ENCODE results near the gene DDRGK1. TPM values are rescaled to one million over a fixed set of nuclear protein-coding genes. Genes with fewer than 3 reads are reported as not detected.

Gene DDRGK1
- total and polyA plus RNA-seq, 2 of the 8 experiments (the other 6 are each of a cell fraction or from before 2014, with no cell fraction given) = 29.4 to 42.0 TPM

DNA sequence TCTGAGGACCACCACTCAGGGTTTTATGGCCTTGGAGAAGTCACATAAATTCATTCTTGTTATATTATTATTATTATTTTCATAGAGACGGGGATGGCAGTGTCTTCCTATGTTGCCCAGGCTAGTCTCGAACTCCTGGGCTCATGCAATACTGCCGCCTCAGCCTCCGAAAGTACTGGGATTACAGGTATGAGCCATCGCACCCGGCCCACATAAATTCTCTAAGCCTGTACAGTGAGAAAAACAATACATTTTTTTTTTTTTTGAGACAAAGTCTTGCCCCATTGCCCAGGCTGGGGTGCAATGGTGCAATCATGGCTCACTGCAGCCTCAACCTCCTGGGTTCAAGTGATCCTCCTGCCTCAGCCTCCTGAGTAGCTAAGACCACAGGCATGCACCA lies 44.1 kb downstream of the DDRGK1 start (continued):
- TF ChIP-seq, protein P1, sequence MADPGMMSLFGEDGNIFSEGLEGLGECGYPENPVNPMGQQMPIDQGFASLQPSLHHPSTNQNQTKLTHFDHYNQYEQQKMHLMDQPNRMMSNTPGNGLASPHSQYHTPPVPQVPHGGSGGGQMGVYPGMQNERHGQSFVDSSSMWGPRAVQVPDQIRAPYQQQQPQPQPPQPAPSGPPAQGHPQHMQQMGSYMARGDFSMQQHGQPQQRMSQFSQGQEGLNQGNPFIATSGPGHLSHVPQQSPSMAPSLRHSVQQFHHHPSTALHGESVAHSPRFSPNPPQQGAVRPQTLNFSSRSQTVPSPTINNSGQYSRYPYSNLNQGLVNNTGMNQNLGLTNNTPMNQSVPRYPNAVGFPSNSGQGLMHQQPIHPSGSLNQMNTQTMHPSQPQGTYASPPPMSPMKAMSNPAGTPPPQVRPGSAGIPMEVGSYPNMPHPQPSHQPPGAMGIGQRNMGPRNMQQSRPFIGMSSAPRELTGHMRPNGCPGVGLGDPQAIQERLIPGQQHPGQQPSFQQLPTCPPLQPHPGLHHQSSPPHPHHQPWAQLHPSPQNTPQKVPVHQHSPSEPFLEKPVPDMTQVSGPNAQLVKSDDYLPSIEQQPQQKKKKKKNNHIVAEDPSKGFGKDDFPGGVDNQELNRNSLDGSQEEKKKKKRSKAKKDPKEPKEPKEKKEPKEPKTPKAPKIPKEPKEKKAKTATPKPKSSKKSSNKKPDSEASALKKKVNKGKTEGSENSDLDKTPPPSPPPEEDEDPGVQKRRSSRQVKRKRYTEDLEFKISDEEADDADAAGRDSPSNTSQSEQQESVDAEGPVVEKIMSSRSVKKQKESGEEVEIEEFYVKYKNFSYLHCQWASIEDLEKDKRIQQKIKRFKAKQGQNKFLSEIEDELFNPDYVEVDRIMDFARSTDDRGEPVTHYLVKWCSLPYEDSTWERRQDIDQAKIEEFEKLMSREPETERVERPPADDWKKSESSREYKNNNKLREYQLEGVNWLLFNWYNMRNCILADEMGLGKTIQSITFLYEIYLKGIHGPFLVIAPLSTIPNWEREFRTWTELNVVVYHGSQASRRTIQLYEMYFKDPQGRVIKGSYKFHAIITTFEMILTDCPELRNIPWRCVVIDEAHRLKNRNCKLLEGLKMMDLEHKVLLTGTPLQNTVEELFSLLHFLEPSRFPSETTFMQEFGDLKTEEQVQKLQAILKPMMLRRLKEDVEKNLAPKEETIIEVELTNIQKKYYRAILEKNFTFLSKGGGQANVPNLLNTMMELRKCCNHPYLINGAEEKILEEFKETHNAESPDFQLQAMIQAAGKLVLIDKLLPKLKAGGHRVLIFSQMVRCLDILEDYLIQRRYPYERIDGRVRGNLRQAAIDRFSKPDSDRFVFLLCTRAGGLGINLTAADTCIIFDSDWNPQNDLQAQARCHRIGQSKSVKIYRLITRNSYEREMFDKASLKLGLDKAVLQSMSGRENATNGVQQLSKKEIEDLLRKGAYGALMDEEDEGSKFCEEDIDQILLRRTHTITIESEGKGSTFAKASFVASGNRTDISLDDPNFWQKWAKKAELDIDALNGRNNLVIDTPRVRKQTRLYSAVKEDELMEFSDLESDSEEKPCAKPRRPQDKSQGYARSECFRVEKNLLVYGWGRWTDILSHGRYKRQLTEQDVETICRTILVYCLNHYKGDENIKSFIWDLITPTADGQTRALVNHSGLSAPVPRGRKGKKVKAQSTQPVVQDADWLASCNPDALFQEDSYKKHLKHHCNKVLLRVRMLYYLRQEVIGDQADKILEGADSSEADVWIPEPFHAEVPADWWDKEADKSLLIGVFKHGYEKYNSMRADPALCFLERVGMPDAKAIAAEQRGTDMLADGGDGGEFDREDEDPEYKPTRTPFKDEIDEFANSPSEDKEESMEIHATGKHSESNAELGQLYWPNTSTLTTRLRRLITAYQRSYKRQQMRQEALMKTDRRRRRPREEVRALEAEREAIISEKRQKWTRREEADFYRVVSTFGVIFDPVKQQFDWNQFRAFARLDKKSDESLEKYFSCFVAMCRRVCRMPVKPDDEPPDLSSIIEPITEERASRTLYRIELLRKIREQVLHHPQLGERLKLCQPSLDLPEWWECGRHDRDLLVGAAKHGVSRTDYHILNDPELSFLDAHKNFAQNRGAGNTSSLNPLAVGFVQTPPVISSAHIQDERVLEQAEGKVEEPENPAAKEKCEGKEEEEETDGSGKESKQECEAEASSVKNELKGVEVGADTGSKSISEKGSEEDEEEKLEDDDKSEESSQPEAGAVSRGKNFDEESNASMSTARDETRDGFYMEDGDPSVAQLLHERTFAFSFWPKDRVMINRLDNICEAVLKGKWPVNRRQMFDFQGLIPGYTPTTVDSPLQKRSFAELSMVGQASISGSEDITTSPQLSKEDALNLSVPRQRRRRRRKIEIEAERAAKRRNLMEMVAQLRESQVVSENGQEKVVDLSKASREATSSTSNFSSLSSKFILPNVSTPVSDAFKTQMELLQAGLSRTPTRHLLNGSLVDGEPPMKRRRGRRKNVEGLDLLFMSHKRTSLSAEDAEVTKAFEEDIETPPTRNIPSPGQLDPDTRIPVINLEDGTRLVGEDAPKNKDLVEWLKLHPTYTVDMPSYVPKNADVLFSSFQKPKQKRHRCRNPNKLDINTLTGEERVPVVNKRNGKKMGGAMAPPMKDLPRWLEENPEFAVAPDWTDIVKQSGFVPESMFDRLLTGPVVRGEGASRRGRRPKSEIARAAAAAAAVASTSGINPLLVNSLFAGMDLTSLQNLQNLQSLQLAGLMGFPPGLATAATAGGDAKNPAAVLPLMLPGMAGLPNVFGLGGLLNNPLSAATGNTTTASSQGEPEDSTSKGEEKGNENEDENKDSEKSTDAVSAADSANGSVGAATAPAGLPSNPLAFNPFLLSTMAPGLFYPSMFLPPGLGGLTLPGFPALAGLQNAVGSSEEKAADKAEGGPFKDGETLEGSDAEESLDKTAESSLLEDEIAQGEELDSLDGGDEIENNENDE (IDR thresholded peaks at IDR 0.05; ENCODE audit: insufficient replicate concordance, low read length) = no peak
- TF ChIP-seq RAD21 (IDR thresholded peaks at IDR 0.05 in 1 of 2, conservative IDR thresholded peaks at IDR 0.05 in 1 of 2; ENCODE audit: low read depth in 2 of 2, low read length in 2 of 2) (no peak), TAF1 (IDR thresholded peaks at IDR 0.05; ENCODE audit: low read depth, low read length) (no peak), TBP (IDR thresholded peaks at IDR 0.05; ENCODE audit: low read depth, low read length) (no peak), MAFK (IDR thresholded peaks at IDR 0.05; ENCODE audit: low read depth, low read length) (no peak)
